Measurements from ENCODE around the gene HTR6.

The HTR6 gene

GRCh38 chr1:19639999-19640362 is 24.7 kb upstream of the HTR6 start:
- DNase-seq: no peak

- DNase-seq: peak; percentile 45
Measured at GRCh38 chr1:19640363-19641316, 24.0 kb upstream of the HTR6 start.

GRCh38 chr1:19643121-19643520 is 21.6 kb upstream of the HTR6 start:
- DNase-seq: no peak

GRCh38 chr1:19643602-19644394 is 20.9 kb upstream of the HTR6 start, which contains the start of gene NBL1:
NBL1 (plus strand) TSS chr1:19644311; CDS start chr1:19655031, 10,720 bp downstream.
- DNase-seq: peak; percentile 16

- no peak for DNase-seq
Measured at GRCh38 chr1:19644395-19644680, 20.3 kb upstream of the HTR6 start.

- DNase-seq: no peak
Measured at GRCh38 chr1:19644681-19645410, 19.8 kb upstream of the HTR6 start.

GRCh38 chr1:19645411-19646251 is 19.0 kb upstream of the HTR6 start:
- no peak for DNase-seq

GRCh38 chr1:19646377-19647319 is 18.0 kb upstream of the HTR6 start:
- no peak for DNase-seq

GRCh38 chr1:19647643-19648042 is 17.0 kb upstream of the HTR6 start:
- no peak for DNase-seq

GRCh38 chr1:19648239-19648638 is 16.4 kb upstream of the HTR6 start:
- no peak for DNase-seq

GRCh38 chr1:19648689-19649088 is 16.0 kb upstream of the HTR6 start:
- no peak for DNase-seq

GRCh38 chr1:19650416-19651140 is 14.1 kb upstream of the HTR6 start:
- no peak for DNase-seq

- no peak for DNase-seq
Measured at GRCh38 chr1:19651141-19651737, 13.4 kb upstream of the HTR6 start.

- peak; percentile 44 for DNase-seq
Measured at GRCh38 chr1:19654386-19654785, 10.3 kb upstream of the HTR6 start.

GRCh38 chr1:19654886-19655717 is 9.6 kb upstream of the HTR6 start:
- DNase-seq: peak; percentile 93

- DNase-seq: no peak
Measured at GRCh38 chr1:19655718-19656080, 9.0 kb upstream of the HTR6 start.

GRCh38 chr1:19656134-19656779 is 8.4 kb upstream of the HTR6 start:
- DNase-seq: no peak

- peak; percentile 2 for DNase-seq
Measured at GRCh38 chr1:19656780-19657466, 7.8 kb upstream of the HTR6 start.
